IMR-90 (cell line): ENCODE results near the gene MT1G. TPM values are rescaled to one million over a fixed set of nuclear protein-coding genes. Genes with fewer than 3 reads are reported as not detected.

ENCODE experiments used
- ATAC-seq: fragments of 200-7000 bp; cut with Tn5 transposase; 2 replicates; pipeline ENCODE4 v1.9.1; 2020; ENCODE audit warnings: low read depth, mild to moderate bottlenecking, moderate library complexity
- BruUV-seq: library from RNA; stranded (reverse); fragments of 400-500 nt; replicated peaks from 2 replicates; lab custom pipeline; 2021; lab: Mats Ljungman, UMichigan
- CTCF ChIA-PET: fragments of 300-600 bp; formaldehyde crosslinking; extraction: SDS; loops from one replicate; lab custom pipeline; 2021; ENCODE audit warnings: antibody characterized with exemption; lab: Yijun Ruan, JAX
- POLR2A ChIA-PET: fragments of 300-600 bp; sonication (Branson Sonifier 250); formaldehyde crosslinking; loops from one replicate; lab custom pipeline; 2022; ENCODE audit warnings: antibody characterized with exemption; ENCODE audit not compliant: unreplicated experiment; lab: Charles Lee
- DNase-seq: peaks from one replicate; pipeline ENCODE4 v3.0.0; 2013
- H2AFZ ChIP-seq: replicated peaks from 2 replicates; pipeline ENCODE3; 2013; ENCODE audit warnings: low read length, mild to moderate bottlenecking; ENCODE audit not compliant: poor library complexity
- H2AK5ac ChIP-seq: 2 replicates; pipeline ENCODE4 v1.6.1; 2013; ENCODE audit warnings: low read depth, low read length, inconsistent platforms
- H2AK9ac ChIP-seq: replicated peaks from 2 replicates; pipeline ENCODE3; 2013; ENCODE audit warnings: mild to moderate bottlenecking, low read depth, low read length, moderate library complexity; ENCODE audit not compliant: poor library complexity
- H2BK120ac ChIP-seq: 2 replicates; pipeline ENCODE4 v1.6.1; 2013; ENCODE audit warnings: low read depth, low read length, inconsistent platforms
- H2BK15ac ChIP-seq: 3 replicates; pipeline ENCODE4 v1.6.1; 2013; ENCODE audit warnings: low read depth, low read length, inconsistent platforms
- H2BK20ac ChIP-seq: 2 replicates; pipeline ENCODE4 v1.6.1; 2013; ENCODE audit warnings: low read depth, mild to moderate bottlenecking, inconsistent platforms, low read length, moderate library complexity
- H2BK5ac ChIP-seq: 2 replicates; pipeline ENCODE4 v1.6.1; 2013; ENCODE audit warnings: mild to moderate bottlenecking, low read depth, low read length, inconsistent platforms; ENCODE audit not compliant: poor library complexity, severe bottlenecking
- H3K14ac ChIP-seq: replicated peaks from 2 replicates; pipeline ENCODE4 v1.6.1; 2013; ENCODE audit warnings: low read depth, low read length, inconsistent platforms
- H3K18ac ChIP-seq: 2 replicates; pipeline ENCODE4 v1.6.1; 2013; ENCODE audit warnings: low read depth, low read length, control low read depth
- H3K23ac ChIP-seq: 2 replicates; pipeline ENCODE4 v1.6.1; 2013; ENCODE audit warnings: low read depth, low read length, inconsistent platforms
- H3K27ac ChIP-seq: 2 replicates; pipeline ENCODE4 v1.5.1; 2013; ENCODE audit warnings: mild to moderate bottlenecking, control low read depth, low read length; ENCODE audit not compliant: insufficient read depth
- H3K27me3 ChIP-seq: 2 replicates; pipeline ENCODE4 v1.6.1; 2013; ENCODE audit warnings: low read length; ENCODE audit not compliant: control insufficient read depth, insufficient read depth
- H3K36me3 ChIP-seq: 2 replicates; pipeline ENCODE4 v1.6.1; 2013; ENCODE audit warnings: low read length, mixed read lengths; ENCODE audit not compliant: control insufficient read depth, insufficient read depth
- H3K4ac ChIP-seq: 2 replicates; pipeline ENCODE4 v1.6.1; 2013; ENCODE audit warnings: low read depth, low read length, inconsistent platforms
- H3K4me1 ChIP-seq: 2 replicates; pipeline ENCODE4 v1.6.1; 2013; ENCODE audit warnings: low read length, mixed read lengths; ENCODE audit not compliant: control insufficient read depth, insufficient read depth
- H3K4me2 ChIP-seq: 2 replicates; pipeline ENCODE4 v1.6.1; 2013; ENCODE audit warnings: low read depth, mild to moderate bottlenecking, control low read depth, low read length, moderate library complexity
- H3K4me3 ChIP-seq: 2 replicates; pipeline ENCODE4 v1.5.1; 2013; ENCODE audit warnings: low read depth, mild to moderate bottlenecking, control low read depth, low read length, moderate library complexity; ENCODE audit not compliant: insufficient read depth
- H3K56ac ChIP-seq: 2 replicates; pipeline ENCODE4 v1.6.1; 2013; ENCODE audit warnings: low read length, inconsistent platforms; ENCODE audit not compliant: insufficient read depth; ENCODE audit errors: extremely low read depth
- H3K79me1 ChIP-seq, 2 experiments: 2 replicates each; pipeline ENCODE4 v1.6.1; 2013; ENCODE audit warnings: low read length in 2 of 2, inconsistent platforms in 1 of 2, low read depth in 1 of 2
- H3K9ac ChIP-seq: 2 replicates; pipeline ENCODE4 v1.6.1; 2013; ENCODE audit warnings: low read depth, low read length, control low read depth
- H3K9me1 ChIP-seq: 2 replicates; pipeline ENCODE4 v1.6.1; 2013; ENCODE audit warnings: low read length, inconsistent platforms; ENCODE audit not compliant: insufficient read depth
- H3K9me3 ChIP-seq: 2 replicates; pipeline ENCODE4 v1.6.1; 2013; ENCODE audit warnings: low read length; ENCODE audit not compliant: control insufficient read depth, insufficient read depth
- H4K20me1 ChIP-seq: 2 replicates; pipeline ENCODE4 v1.6.1; 2013; ENCODE audit warnings: low read length, inconsistent platforms; ENCODE audit not compliant: insufficient read depth
- H4K5ac ChIP-seq: 2 replicates; pipeline ENCODE4 v1.6.1; 2013; ENCODE audit warnings: mild to moderate bottlenecking, low read depth, low read length, control low read depth
- H4K8ac ChIP-seq, 2 experiments: 2 replicates each; pipeline ENCODE4 v1.6.1; 2013; ENCODE audit warnings: low read depth in 2 of 2, low read length in 2 of 2, control low read depth in 1 of 2, inconsistent platforms in 1 of 2
- H4K91ac ChIP-seq: 2 replicates; pipeline ENCODE4 v1.6.1; 2013; ENCODE audit warnings: low read depth, low read length, inconsistent platforms; ENCODE audit not compliant: insufficient read depth
- BHLHE40 ChIP-seq: fragments of 150-350 bp; IDR thresholded peaks from 2 replicates; pipeline ENCODE4 v1.6.1; 2016; ENCODE audit warnings: mild to moderate bottlenecking, low read depth, low read length
- CEBPB ChIP-seq: IDR thresholded peaks from 2 replicates; pipeline ENCODE4 v1.6.1; 2012; ENCODE audit warnings: low read depth, low read length, improper control_type of control experiment
- CHD1 ChIP-seq: IDR thresholded peaks from 2 replicates; pipeline ENCODE4 v1.6.1; 2012; ENCODE audit warnings: low read depth, low read length, improper control_type of control experiment
- CTCF ChIP-seq: conservative IDR thresholded peaks from 2 replicates; pipeline ENCODE4 v1.5.1; 2012; ENCODE audit warnings: mild to moderate bottlenecking, low read depth, low read length, improper control_type of control experiment
- ELK1 ChIP-seq: fragments of 150-350 bp; IDR thresholded peaks from 2 replicates; pipeline ENCODE4 v1.6.1; 2016; ENCODE audit warnings: low read depth, mild to moderate bottlenecking, low read length, moderate library complexity, borderline replicate concordance
- FOS ChIP-seq: fragments of 150-350 bp; IDR thresholded peaks from 2 replicates; pipeline ENCODE4 v1.6.1; 2016; ENCODE audit warnings: low read depth, low read length
- MAFK ChIP-seq: IDR thresholded peaks from 2 replicates; pipeline ENCODE4 v1.6.1; 2012; ENCODE audit warnings: low read depth, low read length, improper control_type of control experiment
- MAZ ChIP-seq: IDR thresholded peaks from 2 replicates; pipeline ENCODE4 v1.6.1; 2012; ENCODE audit warnings: low read depth, mild to moderate bottlenecking, low read length, improper control_type of control experiment, moderate library complexity, borderline replicate concordance
- MXI1 ChIP-seq: IDR thresholded peaks from 2 replicates; pipeline ENCODE4 v1.6.1; 2012; ENCODE audit warnings: low read depth, mild to moderate bottlenecking, low read length, moderate library complexity, borderline replicate concordance
- NFE2L2 ChIP-seq: fragments of 150-350 bp; IDR thresholded peaks from 2 replicates; pipeline ENCODE4 v1.6.1; 2016; ENCODE audit warnings: low read depth, mild to moderate bottlenecking, low read length
- POLR2A ChIP-seq: IDR thresholded peaks from 2 replicates; pipeline ENCODE4 v1.6.1; 2012; ENCODE audit warnings: mild to moderate bottlenecking, low read depth, low read length
- RAD21 ChIP-seq: IDR thresholded peaks from 2 replicates; pipeline ENCODE4 v1.6.1; 2012; ENCODE audit warnings: low read length, improper control_type of control experiment
- RCOR1 ChIP-seq: IDR thresholded peaks from 2 replicates; pipeline ENCODE4 v1.6.1; 2012; ENCODE audit warnings: mild to moderate bottlenecking, low read length, improper control_type of control experiment; ENCODE audit not compliant: insufficient replicate concordance
- RFX5 ChIP-seq: IDR thresholded peaks from 2 replicates; pipeline ENCODE4 v1.8.0; 2012; ENCODE audit warnings: low read depth, mild to moderate bottlenecking, low read length, moderate library complexity
- SMC3 ChIP-seq: fragments of 150-350 bp; IDR thresholded peaks from 2 replicates; pipeline ENCODE4 v1.6.1; 2016; ENCODE audit warnings: low read depth, mild to moderate bottlenecking, antibody characterized with exemption, low read length, moderate library complexity
- USF2 ChIP-seq: fragments of 150-350 bp; IDR thresholded peaks from 2 replicates; pipeline ENCODE4 v1.6.1; 2017; ENCODE audit warnings: mild to moderate bottlenecking, antibody characterized with exemption, low read length, low read depth
- WGBS, 2 experiments: methylation state at CpG; one replicate each; pipeline versions ENCODE4 v1.1.5 to v1.1.7; 2013; ENCODE audit warnings: missing lambda C conversion rate in 2 of 2; ENCODE audit not compliant: insufficient read length in 1 of 2; ENCODE audit errors: extremely low coverage in 2 of 2; 5-methylcytosine and 5-hydroxymethylcytosine counted together
- dilution Hi-C: fragments of 300-500 bp; cut with HindIII; formaldehyde crosslinking; loops from one replicate; pipeline ENCODE4 v1.14.3; 2018; ENCODE audit warnings: low sequenced_read_pairs; ENCODE audit not compliant: unreplicated experiment
- in situ Hi-C: fragments of 300-500 bp; cut with MboI; formaldehyde crosslinking; loops from 3 replicates; pipeline ENCODE4 v1.14.3; 2019; ENCODE audit warnings: low sequenced_read_pairs, inconsistent platforms, mixed read lengths
- intact Hi-C: fragments of 100-400 bp; cut with micrococcal nuclease; formaldehyde crosslinking; loops from 2 replicates; pipeline ENCODE4 v1.10.0; 2022
- polyA plus RNA-seq, 3 experiments: library from polyadenylated mRNA; depleted of rRNA; stranded (reverse); fragments of >200 nt; gene quantifications; 2 replicates each; pipeline ENCODE4 v1.2.3, GENCODE V29; 2012; ENCODE audit warnings: low replicate concordance in 1 of 3
- total RNA-seq: library from RNA; depleted of rRNA; stranded (reverse); fragments of >200 nt; gene quantifications from 2 replicates; pipeline ENCODE4 v1.2.3, GENCODE V29; 2012

Gene MT1G
- total and polyA plus RNA-seq, 2 of the 4 experiments (the other 2 are of a cell fraction): 0.48 TPM; not detected in 1

GRCh38 chr16:56631832-56632155 is 36.1 kb downstream of the MT1G start:
- no peak overlapping the region for H3K18ac ChIP-seq
- no peaks in the 10 kb centered on the region for H4K20me1 ChIP-seq
- no peak overlapping the region for H3K23ac ChIP-seq
- H3K4me2 ChIP-seq: no peak overlapping the region
- no peak overlapping the region for H2BK120ac ChIP-seq
- H2BK20ac ChIP-seq: no peak overlapping the region
- ChIA-PET CTCF (no interaction called here), POLR2A (no interaction called here)
- no peak overlapping the region for H2AK5ac ChIP-seq
- intact Hi-C loops: no loop called here
- H3K4me3 ChIP-seq: no peak overlapping the region
- H3K27ac ChIP-seq: no peak overlapping the region
- no peak for TF ChIP-seq SMC3
- no peak for TF ChIP-seq MXI1
- TF ChIP-seq RFX5: no peak
- TF ChIP-seq POLR2A: no peak
- no peak for TF ChIP-seq RAD21
- no peak for TF ChIP-seq CEBPB
- TF ChIP-seq ELK1: no peak
- no peak for TF ChIP-seq CTCF
- no peak for TF ChIP-seq CHD1
- no peak for TF ChIP-seq NFE2L2
- TF ChIP-seq FOS: no peak
- no peak for TF ChIP-seq MAFK
- no peak for TF ChIP-seq RCOR1
- no peak for TF ChIP-seq USF2
- no peak for TF ChIP-seq MAZ
- no peak for TF ChIP-seq BHLHE40
- DNase-seq: no peak
- H3K9ac ChIP-seq: no peak overlapping the region
- no peak overlapping the region for H4K8ac ChIP-seq
- H2AK9ac ChIP-seq: no peak overlapping the region
- dilution Hi-C loops: no loop called here
- WGBS, 2 experiments: 100% methylated on average over 1 of the region's 14 CpGs; no CpG with 5 or more reads in 1 of the 2 experiments
- no peaks in the 10 kb centered on the region for H3K36me3 ChIP-seq
- no TSS peak for BruUV-seq
- no peak overlapping the region for H4K5ac ChIP-seq
- peaks cover 2% of the 10 kb centered on the region; the same call in 1 of the 2 replicates for H3K9me3 ChIP-seq
- H3K9me1 ChIP-seq: no peaks in the 10 kb centered on the region
- H3K56ac ChIP-seq: no peak overlapping the region
- no peak overlapping the region for H2BK15ac ChIP-seq
- H3K27me3 ChIP-seq: peaks cover 56% of the 10 kb centered on the region
- H3K14ac ChIP-seq: no peak overlapping the region
- H2AFZ ChIP-seq: peak overlapping the region; percentile 56
- H3K79me1 ChIP-seq: no peaks in the 10 kb centered on the region
- no peak overlapping the region for H3K4ac ChIP-seq
- no peak for ATAC-seq
- H3K4me1 ChIP-seq: peaks cover 2% of the 10 kb centered on the region
- H4K91ac ChIP-seq: no peak overlapping the region
- in situ Hi-C loops: no loop called here
- H2BK5ac ChIP-seq: no peak overlapping the region
